ENCODE measurements around the gene CACNA1D.

DNA sequence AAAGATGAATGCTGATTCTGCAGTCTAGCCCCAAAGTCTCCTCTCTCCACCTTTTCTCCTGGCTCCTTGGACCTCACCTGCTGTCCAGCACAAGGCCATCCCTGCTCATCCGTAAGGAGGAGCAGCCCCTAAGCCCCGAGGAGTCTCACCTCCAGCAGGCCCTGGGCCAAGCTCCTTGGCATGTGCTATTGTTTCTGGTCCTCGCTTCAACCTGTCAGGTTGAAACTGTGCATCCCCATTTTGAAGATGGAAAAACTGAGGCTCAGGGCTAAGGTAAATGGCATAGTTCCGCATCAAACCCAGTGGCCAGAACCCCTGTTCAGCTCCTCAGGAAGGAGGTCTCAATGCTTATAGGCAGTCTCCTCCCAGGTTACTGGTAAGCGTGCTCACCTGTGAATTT lies 325.7 kb downstream of the CACNA1D start:
- TF ChIP-seq CTCF (IDR thresholded peaks at IDR 0.05; ENCODE audit: poor library complexity) (no peak), EZH2 (IDR thresholded peaks at IDR 0.05; ENCODE audit: borderline replicate concordance) (no peak)
